Measurements from ENCODE around the gene THY1. TPM values are rescaled to one million over a fixed set of nuclear protein-coding genes. Genes with fewer than 3 reads are reported as not detected.

THY1 gene
- total and polyA plus RNA-seq, 9 of the 15 experiments (the other 6 are each of a cell fraction or from before 2014, with no cell fraction given), result 0.07 to 0.40 (median 0.16) TPM; not detected in 5

DNA sequence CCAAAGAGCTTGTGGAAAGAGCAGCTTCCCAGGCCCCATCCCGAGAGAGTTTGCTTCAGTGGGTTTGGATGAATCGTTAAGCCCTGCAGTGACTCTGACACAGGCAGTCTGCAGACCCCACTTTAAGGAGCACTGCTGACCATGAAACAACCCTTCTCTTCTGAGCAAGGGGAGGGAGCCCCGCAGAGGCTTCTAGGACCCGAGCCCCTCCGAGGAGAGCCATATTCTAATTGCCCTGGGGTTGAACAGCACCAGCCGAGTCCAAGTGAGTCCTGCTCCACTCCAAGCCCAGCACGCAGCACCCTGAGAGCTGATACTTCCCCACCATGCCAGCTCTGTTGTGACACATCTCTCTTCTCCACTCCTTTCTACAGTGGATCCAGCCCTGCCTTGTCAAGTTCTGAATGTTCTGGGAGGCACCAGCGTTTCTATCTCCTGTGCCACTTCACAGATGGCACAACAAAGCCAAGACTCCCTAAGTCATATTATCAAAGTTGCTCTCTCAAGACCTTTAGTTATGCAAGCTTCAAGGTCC lies 51.8 kb downstream of the THY1 start (continued):
- TF ChIP-seq, protein P1, sequence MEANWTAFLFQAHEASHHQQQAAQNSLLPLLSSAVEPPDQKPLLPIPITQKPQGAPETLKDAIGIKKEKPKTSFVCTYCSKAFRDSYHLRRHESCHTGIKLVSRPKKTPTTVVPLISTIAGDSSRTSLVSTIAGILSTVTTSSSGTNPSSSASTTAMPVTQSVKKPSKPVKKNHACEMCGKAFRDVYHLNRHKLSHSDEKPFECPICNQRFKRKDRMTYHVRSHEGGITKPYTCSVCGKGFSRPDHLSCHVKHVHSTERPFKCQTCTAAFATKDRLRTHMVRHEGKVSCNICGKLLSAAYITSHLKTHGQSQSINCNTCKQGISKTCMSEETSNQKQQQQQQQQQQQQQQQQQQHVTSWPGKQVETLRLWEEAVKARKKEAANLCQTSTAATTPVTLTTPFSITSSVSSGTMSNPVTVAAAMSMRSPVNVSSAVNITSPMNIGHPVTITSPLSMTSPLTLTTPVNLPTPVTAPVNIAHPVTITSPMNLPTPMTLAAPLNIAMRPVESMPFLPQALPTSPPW (CRISPR knock-in tag; IDR thresholded peaks at IDR 0.05), result no peak
- no peak for TF ChIP-seq GABPB1 (CRISPR knock-in tag; IDR thresholded peaks at IDR 0.05)
- no peak for TF ChIP-seq TGIF2 (CRISPR knock-in tag; IDR thresholded peaks at IDR 0.05)
- TF ChIP-seq, protein P2, sequence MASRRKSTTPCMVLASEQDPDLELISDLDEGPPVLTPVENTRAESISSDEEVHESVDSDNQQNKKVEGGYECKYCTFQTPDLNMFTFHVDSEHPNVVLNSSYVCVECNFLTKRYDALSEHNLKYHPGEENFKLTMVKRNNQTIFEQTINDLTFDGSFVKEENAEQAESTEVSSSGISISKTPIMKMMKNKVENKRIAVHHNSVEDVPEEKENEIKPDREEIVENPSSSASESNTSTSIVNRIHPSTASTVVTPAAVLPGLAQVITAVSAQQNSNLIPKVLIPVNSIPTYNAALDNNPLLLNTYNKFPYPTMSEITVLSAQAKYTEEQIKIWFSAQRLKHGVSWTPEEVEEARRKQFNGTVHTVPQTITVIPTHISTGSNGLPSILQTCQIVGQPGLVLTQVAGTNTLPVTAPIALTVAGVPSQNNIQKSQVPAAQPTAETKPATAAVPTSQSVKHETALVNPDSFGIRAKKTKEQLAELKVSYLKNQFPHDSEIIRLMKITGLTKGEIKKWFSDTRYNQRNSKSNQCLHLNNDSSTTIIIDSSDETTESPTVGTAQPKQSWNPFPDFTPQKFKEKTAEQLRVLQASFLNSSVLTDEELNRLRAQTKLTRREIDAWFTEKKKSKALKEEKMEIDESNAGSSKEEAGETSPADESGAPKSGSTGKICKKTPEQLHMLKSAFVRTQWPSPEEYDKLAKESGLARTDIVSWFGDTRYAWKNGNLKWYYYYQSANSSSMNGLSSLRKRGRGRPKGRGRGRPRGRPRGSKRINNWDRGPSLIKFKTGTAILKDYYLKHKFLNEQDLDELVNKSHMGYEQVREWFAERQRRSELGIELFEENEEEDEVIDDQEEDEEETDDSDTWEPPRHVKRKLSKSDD (conservative IDR thresholded peaks at IDR 0.05; ENCODE audit: low read length), result no peak
- no peak for TF ChIP-seq ZNF589 (CRISPR knock-in tag; IDR thresholded peaks at IDR 0.05; ENCODE audit: low read depth)
- TF ChIP-seq C11orf30 (IDR thresholded peaks at IDR 0.05; ENCODE audit: low read depth), result no peak
